ENCODE results near the gene ASPSCR1. TPM values are rescaled to one million over a fixed set of nuclear protein-coding genes. Genes with fewer than 3 reads are reported as not detected.

ASPSCR1 gene
- total and polyA plus RNA-seq, 8 donors = 11.7 to 143 (median 55.6) TPM

- DNase-seq = no peak
- no peak for TF ChIP-seq CTCF (IDR thresholded peaks at IDR 0.05)
- no peak for TF ChIP-seq POLR2AphosphoS5 (IDR thresholded peaks at IDR 0.05)
- TF ChIP-seq EP300 (IDR thresholded peaks at IDR 0.05) = no peak
- TF ChIP-seq POLR2A (IDR thresholded peaks at IDR 0.05) = no peak
- Histone ChIP-seq H3K9me3 (no peaks in the 10 kb centered on the region), H3K4me3 (no peak overlapping the region), H3K36me3 (peaks cover 3 to 45% (median 38%) of the 10 kb centered on the region in 4 donors), H3K4me1 (peaks cover 23 to 43% (median 37%) of the 10 kb centered on the region in 4 donors), H3K27me3 (no peaks in the 10 kb centered on the region), H3K27ac (no peak overlapping the region)
- 87 to 94% (median 88%) methylated on average over 18 to 20 of the region's 20 CpGs for WGBS, 5 donors
- intact Hi-C loops (cut with DNase I; ENCODE audit: low total_unique reads) = no loop called here
Observed at GRCh38 chr17:82048571-82048971, 71.1 kb downstream of the ASPSCR1 start.

- Histone ChIP-seq H3K9me3 (no peaks in the 10 kb centered on the region), H3K36me3 (peaks cover 3 to 50% (median 43%) of the 10 kb centered on the region in 4 donors), H3K27me3 (no peaks in the 10 kb centered on the region), H3K4me3 (no peak overlapping the region), H3K4me1 (peaks cover 28 to 48% (median 42%) of the 10 kb centered on the region in 4 donors), H3K27ac (no peak overlapping the region)
- WGBS, 5 donors = 74 to 86% (median 83%) methylated on average over 5 to 8 of the region's 8 CpGs
- no peak for DNase-seq
- intact Hi-C loops (cut with DNase I; ENCODE audit: low total_unique reads) = no loop called here
- TF ChIP-seq POLR2AphosphoS5 (IDR thresholded peaks at IDR 0.05) = no peak
- TF ChIP-seq POLR2A (IDR thresholded peaks at IDR 0.05) = no peak
- TF ChIP-seq EP300 (IDR thresholded peaks at IDR 0.05) = no peak
- no peak for TF ChIP-seq CTCF (IDR thresholded peaks at IDR 0.05)
Observed at GRCh38 chr17:82049106-82049505, 71.7 kb downstream of the ASPSCR1 start.

GRCh38 chr17:82049521-82049971, 72.1 kb downstream of the ASPSCR1 start:
- intact Hi-C loops (cut with DNase I; ENCODE audit: low total_unique reads) = no loop called here
- Histone ChIP-seq H3K9me3 (no peaks in the 10 kb centered on the region), H3K4me1 (peaks cover 28 to 52% (median 46%) of the 10 kb centered on the region in 4 donors), H3K27me3 (no peaks in the 10 kb centered on the region), H3K4me3 (no peak overlapping the region), H3K27ac (no peak overlapping the region), H3K36me3 (peaks cover 5 to 54% (median 47%) of the 10 kb centered on the region in 4 donors)
- no peak for TF ChIP-seq POLR2AphosphoS5 (IDR thresholded peaks at IDR 0.05)
- TF ChIP-seq EP300 (IDR thresholded peaks at IDR 0.05) = no peak
- no peak for TF ChIP-seq POLR2A (IDR thresholded peaks at IDR 0.05)
- no peak for TF ChIP-seq CTCF (IDR thresholded peaks at IDR 0.05)
- DNase-seq = no peak
- WGBS, 5 donors = 85 to 100% (median 90%) methylated on average over 4 to 16 of the region's 16 CpGs

GRCh38 chr17:82050152-82050760, 72.8 kb downstream of the ASPSCR1 start:
- Histone ChIP-seq H3K4me1 (peaks cover 28 to 54% (median 48%) of the 10 kb centered on the region in 4 donors), H3K9me3 (no peaks in the 10 kb centered on the region), H3K27me3 (no peaks in the 10 kb centered on the region), H3K27ac (peak overlapping the region in 1 of 5 donors; percentile 82), H3K4me3 (peak overlapping the region; percentile 67 to 88 (median 86)), H3K36me3 (peaks cover 12 to 62% (median 54%) of the 10 kb centered on the region in 4 donors)
- 85 to 89% (median 86%) methylated on average over 22 to 28 of the region's 28 CpGs for WGBS, 5 donors
- intact Hi-C loops (cut with DNase I; ENCODE audit: low total_unique reads) = no loop called here
- TF ChIP-seq POLR2A (IDR thresholded peaks at IDR 0.05) (no peak), EP300 (IDR thresholded peaks at IDR 0.05) (no peak), POLR2AphosphoS5 (IDR thresholded peaks at IDR 0.05) (no peak), CTCF (IDR thresholded peaks at IDR 0.05) (no peak)
- DNase-seq = no peak

Measured in stomach (tissue), 9 donors.